Activated CD4-positive, alpha-beta T cell treated with anti-CD3 and anti-CD28 coated beads, Interleukin-2, amount 50 U/mL, for 16 hours (primary cell): ENCODE measurements around the gene TLCD2.
"Not testable (repeated sequence)": the region's sequence is repeated elsewhere in the genome, so short reads cannot be mapped to it uniquely, and the experiment has no call there.

Source experiments
- DNase-seq: peaks from one replicate; pipeline ENCODE4 v3.0.0-alpha.2; 2020

TLCD2 gene

GRCh38 chr17:1735834-1736347 is 25.7 kb upstream of the TLCD2 start:
- DNase-seq = no peak

- DNase-seq = no peak
Measured at GRCh38 chr17:1735418-1735817, 25.2 kb upstream of the TLCD2 start.

GRCh38 chr17:1733759-1734158 is 23.6 kb upstream of the TLCD2 start:
- no peak for DNase-seq

- DNase-seq = no peak
Measured at GRCh38 chr17:1732833-1733321, 22.7 kb upstream of the TLCD2 start.

- no peak for DNase-seq
Measured at GRCh38 chr17:1732241-1732832, 22.2 kb upstream of the TLCD2 start.

GRCh38 chr17:1731194-1731506 is 21.0 kb upstream of the TLCD2 start:
- DNase-seq = no peak

- no peak for DNase-seq
Measured at GRCh38 chr17:1730326-1731193, 20.4 kb upstream of the TLCD2 start.

- no peak for DNase-seq
Measured at GRCh38 chr17:1729966-1730325, 19.8 kb upstream of the TLCD2 start.

GRCh38 chr17:1727876-1728630 is 17.9 kb upstream of the TLCD2 start:
- DNase-seq = no peak

GRCh38 chr17:1727258-1727789 is 17.1 kb upstream of the TLCD2 start:
- DNase-seq = no peak

- DNase-seq = no peak
Measured at GRCh38 chr17:1726626-1727257, 16.6 kb upstream of the TLCD2 start.

GRCh38 chr17:1725642-1726511 is 15.7 kb upstream of the TLCD2 start:
- DNase-seq = no peak

GRCh38 chr17:1724869-1725641 is 14.9 kb upstream of the TLCD2 start:
- DNase-seq = no peak

- peak; percentile 88 for DNase-seq
Measured at GRCh38 chr17:1724351-1724868, 14.2 kb upstream of the TLCD2 start, which contains the start of gene WDR81. TSS of gene WDR81 (plus strand) at chr17:1724704. CDS start at chr17:1724960, 256 bp downstream.

- DNase-seq = not testable (repeated sequence)
Measured at GRCh38 chr17:1722022-1722421, 11.8 kb upstream of the TLCD2 start.

- DNase-seq = peak; percentile 69
Measured at GRCh38 chr17:1720856-1721386, 10.7 kb upstream of the TLCD2 start.

GRCh38 chr17:1718362-1719165 is 8.4 kb upstream of the TLCD2 start:
- no peak for DNase-seq

GRCh38 chr17:1716912-1717695 is 6.9 kb upstream of the TLCD2 start:
- DNase-seq = peak; percentile 98
